H1 (cell line): ENCODE data around the gene HDDC3. TPM values are rescaled to one million over a fixed set of nuclear protein-coding genes. Genes with fewer than 3 reads are reported as not detected.

Source experiments
- CTCF ChIA-PET: fragments of 300-600 bp; sonication (Branson Sonifier 250); formaldehyde crosslinking; loops from one replicate; lab custom pipeline; 2021; ENCODE audit not compliant: partially characterized antibody; lab: Charles Lee
- POLR2A ChIA-PET: fragments of 300-600 bp; sonication (Branson Sonifier 250); formaldehyde crosslinking; loops from one replicate; lab custom pipeline; 2021; ENCODE audit warnings: inconsistent platforms; ENCODE audit not compliant: partially characterized antibody; lab: Charles Lee
- DNase-seq, 2 experiments: peaks; one replicate each; pipeline versions ENCODE4 v3.0.0 to v3.0.0-alpha.2; 2010 to 2022; ENCODE audit warnings: low spot score in 2 of 2, low read depth in 1 of 2, mixed read lengths in 1 of 2
- FAIRE-seq: peaks from 2 replicates; lab custom pipeline; 2011; peaks lifted over from hg19 to GRCh38; lab: Jason Lieb, UNC
- H2AFZ ChIP-seq: 2 replicates; pipeline ENCODE4 v1.8.1; 2012; ENCODE audit warnings: low read length, inconsistent platforms
- H2AK5ac ChIP-seq: 2 replicates; pipeline ENCODE4 v1.6.1; 2013; ENCODE audit warnings: low read depth, low read length
- H2BK120ac ChIP-seq: replicated peaks from 2 replicates; pipeline ENCODE3; 2013; ENCODE audit warnings: low read depth, low read length, inconsistent platforms
- H2BK12ac ChIP-seq: 2 replicates; pipeline ENCODE4 v1.6.1; 2013; ENCODE audit warnings: low read depth, low read length
- H2BK15ac ChIP-seq: 2 replicates; pipeline ENCODE4 v1.6.1; 2013; ENCODE audit warnings: low read length
- H2BK20ac ChIP-seq: 2 replicates; pipeline ENCODE4 v1.6.1; 2013; ENCODE audit warnings: low read length
- H2BK5ac ChIP-seq: 2 replicates; pipeline ENCODE4 v1.6.1; 2013; ENCODE audit warnings: low read depth, low read length
- H3K14ac ChIP-seq: 2 replicates; pipeline ENCODE4 v1.6.1; 2013; ENCODE audit warnings: inconsistent platforms; ENCODE audit not compliant: insufficient read length
- H3K18ac ChIP-seq: 2 replicates; pipeline ENCODE4 v1.6.1; 2013; ENCODE audit warnings: low read length; ENCODE audit errors: extremely low read depth
- H3K23ac ChIP-seq: 2 replicates; pipeline ENCODE4 v1.6.1; 2013; ENCODE audit warnings: inconsistent platforms; ENCODE audit not compliant: insufficient read length
- H3K23me2 ChIP-seq: 2 replicates; pipeline ENCODE4 v1.6.1; 2013; ENCODE audit warnings: low read depth, low read length
- H3K27ac ChIP-seq: 2 replicates; pipeline ENCODE4 v1.6.1; 2011; ENCODE audit warnings: low read depth, low read length, inconsistent platforms
- H3K27me3 ChIP-seq, 4 experiments: replicated peaks in 1 of 4; 1 replicate in 1 of 4; 2 replicates in 3 of 4; pipeline versions ENCODE4 v1.6.1 to v1.8.1; 2011 to 2013; ENCODE audit warnings: low read length in 3 of 4, mild to moderate bottlenecking in 3 of 4, inconsistent platforms in 2 of 4, mixed read lengths in 2 of 4, moderate library complexity in 1 of 4; ENCODE audit not compliant: control insufficient read depth in 3 of 4, insufficient read depth in 3 of 4; ENCODE audit errors: extremely low read depth in 1 of 4
- H3K36me3 ChIP-seq, 4 experiments: 2 replicates each; pipeline versions ENCODE4 v1.6.1 to v1.8.1; 2011 to 2013; ENCODE audit warnings: mild to moderate bottlenecking in 4 of 4, low read length in 3 of 4, moderate library complexity in 2 of 4, control low read depth in 1 of 4, inconsistent platforms in 1 of 4; ENCODE audit not compliant: insufficient read depth in 4 of 4, control insufficient read depth in 2 of 4
- H3K4ac ChIP-seq: replicated peaks from 2 replicates; pipeline ENCODE3; 2013; ENCODE audit warnings: low read length, low read depth, mixed read lengths, inconsistent platforms; ENCODE audit not compliant: insufficient read length
- H3K4me1 ChIP-seq, 4 experiments: replicated peaks in 1 of 4; 1 replicate in 1 of 4; 2 replicates in 3 of 4; pipeline versions ENCODE4 v1.6.1 to v1.8.1; 2011 to 2013; ENCODE audit warnings: low read length in 3 of 4, inconsistent platforms in 2 of 4, mixed read lengths in 1 of 4; ENCODE audit not compliant: insufficient read depth in 4 of 4, control insufficient read depth in 3 of 4
- H3K4me2 ChIP-seq, 2 experiments: 2 replicates each; pipeline versions ENCODE4 v1.6.1 to v1.8.1; 2011 to 2013; ENCODE audit warnings: low read depth in 2 of 2, low read length in 2 of 2, control low read depth in 1 of 2, inconsistent platforms in 1 of 2, mild to moderate bottlenecking in 1 of 2; ENCODE audit not compliant: insufficient read depth in 1 of 2
- H3K4me3 ChIP-seq, 4 experiments: fragments of 200-600, 300-600 bp in 1 of 4; sonication (generic), shearing (Covaris generic), sonication (Bioruptor Twin) in 1 of 4; 2 replicates each; pipeline versions ENCODE4 v1.5.1 to v1.8.1; 2011 to 2016; ENCODE audit warnings: low read length in 4 of 4, low read depth in 3 of 4, control low read depth in 2 of 4, inconsistent platforms in 2 of 4, mild to moderate bottlenecking in 2 of 4, mixed read lengths in 1 of 4, moderate library complexity in 1 of 4; ENCODE audit not compliant: insufficient read depth in 2 of 4; ENCODE audit errors: extremely low read depth in 1 of 4
- H3K56ac ChIP-seq: replicated peaks from 2 replicates; pipeline ENCODE3; 2013; ENCODE audit warnings: low read depth, mild to moderate bottlenecking, mixed read lengths, low read length, inconsistent platforms; ENCODE audit not compliant: insufficient read length
- H3K79me1 ChIP-seq: 2 replicates; pipeline ENCODE4 v1.6.1; 2013; ENCODE audit warnings: low read depth, low read length, control low read depth
- H3K79me2 ChIP-seq, 2 experiments: 2 replicates each; pipeline versions ENCODE4 v1.6.1 to v1.8.1; 2012 to 2013; ENCODE audit warnings: low read length in 2 of 2, mild to moderate bottlenecking in 2 of 2, inconsistent platforms in 1 of 2; ENCODE audit not compliant: insufficient read depth in 2 of 2, control insufficient read depth in 1 of 2
- H3K9ac ChIP-seq, 4 experiments: replicated peaks in 1 of 4; 1 replicate in 1 of 4; 2 replicates in 3 of 4; pipeline versions ENCODE4 v1.6.1 to v1.8.1; 2011 to 2013; ENCODE audit warnings: low read depth in 3 of 4, low read length in 3 of 4, control low read depth in 2 of 4, mild to moderate bottlenecking in 2 of 4, moderate library complexity in 2 of 4, inconsistent platforms in 1 of 4; ENCODE audit errors: extremely low read depth in 1 of 4
- H3K9me3 ChIP-seq, 2 experiments: 2 replicates each; pipeline versions ENCODE4 v1.6.1 to v1.8.1; 2012 to 2013; ENCODE audit warnings: mild to moderate bottlenecking in 2 of 2, moderate library complexity in 2 of 2, control low read depth in 1 of 2, inconsistent platforms in 1 of 2, low read depth in 1 of 2, low read length in 1 of 2, mixed read lengths in 1 of 2; ENCODE audit not compliant: insufficient read depth in 2 of 2
- H4K20me1 ChIP-seq, 2 experiments: replicated peaks in 1 of 2; 2 replicates each; pipeline versions ENCODE3 to v1.8.1; 2011 to 2013; ENCODE audit warnings: inconsistent platforms in 2 of 2, low read length in 2 of 2, mild to moderate bottlenecking in 1 of 2; ENCODE audit not compliant: insufficient read depth in 2 of 2, control insufficient read depth in 1 of 2
- H4K5ac ChIP-seq: 2 replicates; pipeline ENCODE4 v1.6.1; 2013; ENCODE audit warnings: low read length, low read depth, mixed read lengths, inconsistent platforms; ENCODE audit not compliant: insufficient read length
- H4K8ac ChIP-seq: 2 replicates; pipeline ENCODE4 v1.8.0; 2013; ENCODE audit warnings: mild to moderate bottlenecking, moderate library complexity, low read length, inconsistent platforms; ENCODE audit not compliant: insufficient read depth; ENCODE audit errors: extremely low read depth
- H4K91ac ChIP-seq: replicated peaks from 2 replicates; pipeline ENCODE3; 2013; ENCODE audit warnings: low read length, mixed read lengths, inconsistent platforms; ENCODE audit not compliant: insufficient read length
- GABPA ChIP-seq: IDR thresholded peaks from 2 replicates; pipeline ENCODE4 v1.6.1; 2011; ENCODE audit warnings: mild to moderate bottlenecking, low read length, moderate library complexity, borderline replicate concordance; ENCODE audit not compliant: insufficient read depth
- KDM4A ChIP-seq: IDR thresholded peaks from one replicate; pipeline ENCODE4 v1.7.1; 2012; ENCODE audit warnings: low read depth, mild to moderate bottlenecking, moderate library complexity, low read length, inconsistent platforms; ENCODE audit not compliant: severe bottlenecking
- MAX ChIP-seq: IDR thresholded peaks from 2 replicates; pipeline ENCODE4 v1.6.1; 2012; ENCODE audit warnings: inconsistent platforms
- RBBP5 ChIP-seq: IDR thresholded peaks from 2 replicates; pipeline ENCODE4 v1.7.1; 2012; ENCODE audit warnings: low read depth, mild to moderate bottlenecking, inconsistent platforms, low read length, moderate library complexity, borderline replicate concordance
- RNF2 ChIP-seq: fragments of 200-900, 300-1000 bp; sonication (generic); IDR thresholded peaks from 2 replicates; pipeline ENCODE4 v1.7.1; 2016; ENCODE audit warnings: borderline replicate concordance, low read depth, mild to moderate bottlenecking, antibody characterized with exemption, low read length; ENCODE audit not compliant: poor library complexity, severe bottlenecking; ENCODE audit errors: missing control alignments
- TEAD4 ChIP-seq: IDR thresholded peaks from 2 replicates; pipeline ENCODE4 v1.6.1; 2012; ENCODE audit warnings: low read depth, low read length, inconsistent platforms, mixed read lengths
- USF2 ChIP-seq: IDR thresholded peaks from 2 replicates; pipeline ENCODE4 v1.6.1; 2011; ENCODE audit warnings: low read length, improper control_type of control experiment
- WGBS, 2 experiments: shearing (Covaris generic) in 1 of 2; methylation state at CpG; one replicate each; pipeline versions ENCODE4 v1.1.6 to v1.1.7; 2013 to 2015; ENCODE audit warnings: low lambda C conversion rate in 2 of 2, mixed read lengths in 2 of 2, inconsistent platforms in 1 of 2, low coverage in 1 of 2, missing lambda C conversion rate in 1 of 2; ENCODE audit not compliant: insufficient replicate concordance in 2 of 2, insufficient coverage in 1 of 2, insufficient read length in 1 of 2; ENCODE audit errors: extremely low coverage in 1 of 2, missing lambda C conversion rate in 1 of 2; 5-methylcytosine and 5-hydroxymethylcytosine counted together
- polyA plus RNA-seq, 7 experiments: library from polyadenylated mRNA; depleted of rRNA in 3 of 7; stranded (reverse) in 5 of 7; unstranded in 2 of 7; fragments of >200 nt in 5 of 7; fragments of 200-250 nt in 2 of 7; gene quantifications; 1 replicate in 5 of 7; 2 replicates in 1 of 7; 4 replicates in 1 of 7; pipeline versions ENCODE4 v1.2.1 to v1.2.3, GENCODE V29; 2011 to 2013; ENCODE audit warnings: missing spikeins in 2 of 7, mixed read lengths in 2 of 7
- total RNA-seq: library from RNA; stranded (reverse); fragmentation: NEBNext Ultra II Directional; extraction: Animal tissue kit (Norgen Biotek cat#: 25700); gene quantifications from 2 replicates; pipeline ENCODE4 v1.2.1, GENCODE V29; 2021

Gene HDDC3
- total and polyA plus RNA-seq, 2 of the 8 experiments (the other 6 are each of a cell fraction or from before 2014, with no cell fraction given): 16.3 to 16.5 TPM

- Histone ChIP-seq H3K4ac (no peak overlapping the region), H3K4me1 (peaks cover 0 to 15% (median 8%) of the 10 kb centered on the region in 4 experiments; a peak in 6 of 7 replicates), H3K23ac (no peak overlapping the region), H3K18ac (peak overlapping the region; percentile 25; the same call in 1 of the 2 replicates), H3K79me2 (no peaks in the 10 kb centered on the region), H3K9me3 (no peaks in the 10 kb centered on the region), H3K27ac (no peak overlapping the region; the same call in 1 of the 2 replicates), H3K79me1 (peaks cover 3% of the 10 kb centered on the region; the same call in 1 of the 2 replicates), H2BK20ac (no peak overlapping the region), H3K4me3 (peak overlapping the region; percentile 48 to 72 (median 60)), H2AFZ (0 out of 2 replicates have a peak overlapping the region, but pooled peaks have one; percentile 16), H3K9ac (peak overlapping the region; percentile 38 to 91 (median 77); a peak in 6 of 7 replicates), H3K36me3 (peaks cover 0 to 30% (median 20%) of the 10 kb centered on the region in 4 experiments), H2BK120ac (no peak overlapping the region), H3K56ac (peak overlapping the region; percentile 33), H3K14ac (no peak overlapping the region), H4K91ac (peak overlapping the region; percentile 51), H2AK5ac (no peak overlapping the region), H2BK12ac (peak overlapping the region; percentile 50; the same call in 1 of the 2 replicates), H4K5ac (peak overlapping the region; percentile 46), H3K23me2 (peaks cover 14% of the 10 kb centered on the region; the same call in 1 of the 2 replicates), H2BK15ac (peak overlapping the region; percentile 29; the same call in 1 of the 2 replicates), H3K27me3 (no peaks in the 10 kb centered on the region), H4K20me1 (peaks cover 1 to 9% of the 10 kb centered on the region in 2 experiments), H4K8ac (peak overlapping the region; percentile 89), H2BK5ac (0 out of 2 replicates have a peak overlapping the region, but pooled peaks have one; percentile 8), H3K4me2 (peak overlapping the region; percentile 82 to 98)
- WGBS, 2 experiments: 8% methylated on average over 58 of the region's 63 CpGs; no CpG with 5 or more reads in 1 of the 2 experiments
- ChIA-PET POLR2A (interaction anchor here (0.7 to 2.8 kb wide), 17 partner anchors 9 to 690 kb away, joined by 3 to 20 read pairs (median 3); partner anchors contain the start of genes HDDC3 and PRC1), CTCF (interaction anchor here (0.7 to 19.2 kb wide), 35 partner anchors 9 to 318 kb away, joined by 3 to 306 read pairs (median 5); partner anchors contain the start of genes HDDC3, MAN2A2 and UNC45A)
- DNase-seq (peak in 1 of 2 experiments; percentile 74), FAIRE-seq (no peak)
- TF ChIP-seq MAX: peak; percentile 89
- TF ChIP-seq RNF2: no peak
- TF ChIP-seq TEAD4: peak; percentile 21; the same call in 1 of the 2 replicates
- 0 out of 2 replicates have a peak, but pooled peaks have one; percentile 34 for TF ChIP-seq RBBP5
- TF ChIP-seq USF2: no peak
- TF ChIP-seq KDM4A: peak; percentile 52
- 0 out of 2 replicates have a peak, but pooled peaks have one; percentile 55 for TF ChIP-seq GABPA
Observed at GRCh38 chr15:90957031-90957790, 24.9 kb upstream of the HDDC3 start.
